Upper lobe of left lung (tissue), 6 donors: Measurements from ENCODE around the gene MARS1. TPM values are rescaled to one million over a fixed set of nuclear protein-coding genes. Genes with fewer than 3 reads are reported as not detected.

Experiments used
- ATAC-seq, 2 donors: fragments of 200-7000 bp; cut with Tn5 transposase; one replicate each; pipeline ENCODE4 v1.9.1; 2022; ENCODE audit warnings: mild to moderate bottlenecking in 2 of 2, moderate library complexity in 2 of 2; ENCODE audit not compliant: low FRiP score in 2 of 2
- DNase-seq, 2 donors: peaks; one replicate each; pipeline ENCODE4 v3.0.0-alpha.2; 2019 to 2020
- H3K27ac ChIP-seq, 4 donors: fragments of 200-600 bp; sonication (generic); one replicate each; pipeline ENCODE4 v1.5.1; 2016 to 2019
- H3K27me3 ChIP-seq, 4 donors: fragments of 200-600 bp; sonication (generic); one replicate each; pipeline ENCODE4 v1.5.1; 2017 to 2019
- H3K36me3 ChIP-seq, 4 donors: fragments of 200-600 bp; sonication (generic); one replicate each; pipeline ENCODE4 v1.5.1; 2016 to 2019
- H3K4me1 ChIP-seq, 4 donors: fragments of 200-600 bp; sonication (generic); one replicate each; pipeline ENCODE4 v1.5.1; 2018 to 2019
- H3K4me3 ChIP-seq, 4 donors: fragments of 200-600 bp; sonication (generic); one replicate each; pipeline ENCODE4 v1.5.1; 2017 to 2019; ENCODE audit warnings: mild to moderate bottlenecking in 2 of 4, moderate library complexity in 1 of 4
- H3K9me3 ChIP-seq, 4 donors: fragments of 200-600 bp; sonication (generic); one replicate each; pipeline ENCODE4 v1.5.1; 2018 to 2019
- CTCF ChIP-seq, 6 experiments: fragments of 450-650 bp in 4 of 6; fragments of 200-600 bp in 2 of 6; sonication (generic) in 2 of 6; IDR thresholded peaks; one replicate each; pipeline ENCODE4 v1.5.1; 2016 to 2019; ENCODE audit warnings: antibody characterized with exemption in 6 of 6
- EP300 ChIP-seq, 4 donors: sonication (generic); formaldehyde crosslinking; IDR thresholded peaks; one replicate each; pipeline ENCODE4 v1.5.1; 2017; ENCODE audit warnings: antibody characterized with exemption in 4 of 4, control low read depth in 2 of 4
- POLR2A ChIP-seq, 4 donors: fragments of 450-650 bp; IDR thresholded peaks; one replicate each; pipeline ENCODE4 v1.5.1; 2016 to 2017; ENCODE audit warnings: antibody characterized with exemption in 4 of 4, mild to moderate bottlenecking in 2 of 4
- POLR2AphosphoS5 ChIP-seq, 2 donors: sonication (generic); formaldehyde crosslinking; IDR thresholded peaks; one replicate each; pipeline ENCODE4 v1.5.1; 2017; ENCODE audit warnings: antibody characterized with exemption in 2 of 2
- WGBS, 2 donors: methylation state at CpG; one replicate each; pipeline ENCODE4 v1.1.5; 2017 to 2018; 5-methylcytosine and 5-hydroxymethylcytosine counted together
- total RNA-seq, 6 donors: library from RNA; depleted of rRNA in 4 of 6; stranded (reverse); fragments of >200 nt in 4 of 6; gene quantifications; one replicate each; pipeline versions ENCODE4 v1.1.0 to v1.2.1, GENCODE V29; 2016 to 2021
- donor health status: DM: no; HTN: no; CAD: no; lungs with moderate emphysema.
- donor health status: DM: no; HTN: yes; CAD: no; lungs with severe emphysema.

The MARS1 gene
- total RNA-seq, 6 donors from 2014 or later: 73.9 to 189 (median 101) TPM

GRCh38 chr12:57444744-57445143, 43.1 kb upstream of the MARS1 start:
- DNase-seq: no peak

GRCh38 chr12:57446292-57446960, 41.4 kb upstream of the MARS1 start:
- Histone ChIP-seq H3K27me3 (no peaks in the 10 kb centered on the region), H3K4me3 (no peak overlapping the region), H3K4me1 (no peaks in the 10 kb centered on the region), H3K36me3 (no peaks in the 10 kb centered on the region), H3K27ac (no peak overlapping the region), H3K9me3 (peaks cover 0 to 4% (median 0%) of the 10 kb centered on the region in 4 donors)
- TF ChIP-seq POLR2AphosphoS5 (IDR thresholded peaks at IDR 0.05): no peak
- no peak for TF ChIP-seq CTCF (IDR thresholded peaks at IDR 0.05)
- no peak for TF ChIP-seq POLR2A (IDR thresholded peaks at IDR 0.05)
- TF ChIP-seq EP300 (IDR thresholded peaks at IDR 0.05): no peak
- 95 to 97% methylated on average over 6 of the region's 6 CpGs for WGBS, 2 donors
- ATAC-seq: no peak
- no peak for DNase-seq

More at GRCh38 chr12:57444744-57445143, 43.1 kb upstream of the MARS1 start:
- TF ChIP-seq POLR2A (IDR thresholded peaks at IDR 0.05) (no peak), POLR2AphosphoS5 (IDR thresholded peaks at IDR 0.05) (no peak), EP300 (IDR thresholded peaks at IDR 0.05) (no peak), CTCF (IDR thresholded peaks at IDR 0.05) (no peak)
- WGBS, 2 donors: 70 to 81% methylated on average over 5 of the region's 5 CpGs
- Histone ChIP-seq H3K27me3 (no peaks in the 10 kb centered on the region), H3K9me3 (peaks cover 0 to 5% (median 0%) of the 10 kb centered on the region in 4 donors), H3K27ac (no peak overlapping the region), H3K4me1 (no peaks in the 10 kb centered on the region), H3K36me3 (no peaks in the 10 kb centered on the region), H3K4me3 (no peak overlapping the region)
- no peak for ATAC-seq

GRCh38 chr12:57448669-57449068, 39.2 kb upstream of the MARS1 start:
- no peaks in the 10 kb centered on the region for H3K27me3 ChIP-seq
- no peak overlapping the region for H3K27ac ChIP-seq
- H3K4me1 ChIP-seq: peaks cover 0 to 6% (median 0%) of the 10 kb centered on the region in 4 donors
- H3K9me3 ChIP-seq: no peaks in the 10 kb centered on the region
- TF ChIP-seq CTCF (IDR thresholded peaks at IDR 0.05): no peak
- no peak for TF ChIP-seq POLR2A (IDR thresholded peaks at IDR 0.05)
- TF ChIP-seq POLR2AphosphoS5 (IDR thresholded peaks at IDR 0.05): no peak
- TF ChIP-seq EP300 (IDR thresholded peaks at IDR 0.05): no peak
- H3K4me3 ChIP-seq: no peak overlapping the region
- WGBS, 2 donors: 72 to 85% methylated on average over 2 of the region's 2 CpGs
- DNase-seq: no peak
- H3K36me3 ChIP-seq: no peaks in the 10 kb centered on the region
- ATAC-seq: no peak

GRCh38 chr12:57449375-57449774, 38.5 kb upstream of the MARS1 start:
- WGBS, 2 donors: 94 to 96% methylated on average over 5 to 7 of the region's 7 CpGs
- Histone ChIP-seq H3K4me1 (peaks cover 0 to 6% (median 0%) of the 10 kb centered on the region in 4 donors), H3K36me3 (no peaks in the 10 kb centered on the region), H3K9me3 (no peaks in the 10 kb centered on the region), H3K27me3 (no peaks in the 10 kb centered on the region), H3K4me3 (no peak overlapping the region), H3K27ac (no peak overlapping the region)
- DNase-seq (no peak), ATAC-seq (no peak)
- TF ChIP-seq CTCF (IDR thresholded peaks at IDR 0.05) (no peak), EP300 (IDR thresholded peaks at IDR 0.05) (no peak), POLR2AphosphoS5 (IDR thresholded peaks at IDR 0.05) (no peak), POLR2A (IDR thresholded peaks at IDR 0.05) (no peak)

GRCh38 chr12:57450057-57450456, 37.8 kb upstream of the MARS1 start:
- TF ChIP-seq EP300 (IDR thresholded peaks at IDR 0.05) (no peak), POLR2A (IDR thresholded peaks at IDR 0.05) (no peak), POLR2AphosphoS5 (IDR thresholded peaks at IDR 0.05) (no peak), CTCF (IDR thresholded peaks at IDR 0.05) (no peak)
- ATAC-seq: no peak

More at GRCh38 chr12:57450057-57450456, 37.8 kb upstream of the MARS1 start:
- no peaks in the 10 kb centered on the region for H3K27me3 ChIP-seq
- no peak for DNase-seq
- H3K27ac ChIP-seq: no peak overlapping the region
- H3K4me3 ChIP-seq: no peak overlapping the region
- H3K4me1 ChIP-seq: peaks cover 0 to 6% (median 0%) of the 10 kb centered on the region in 4 donors
- H3K36me3 ChIP-seq: no peaks in the 10 kb centered on the region
- no peaks in the 10 kb centered on the region for H3K9me3 ChIP-seq
- 96 to 98% methylated on average over 3 of the region's 3 CpGs for WGBS, 2 donors
